ENCODE measurements around the gene GIMAP5.
A peak's percentile ranks its signal among the peaks of the same experiment; 100 is the strongest.

GRCh38 chr7:150778014-150778737, 41.0 kb downstream of the GIMAP5 start:
- no peak for TF ChIP-seq ZNF354B (CRISPR knock-in tag; IDR thresholded peaks at IDR 0.05)
- TF ChIP-seq HMG20A (CRISPR knock-in tag; IDR thresholded peaks at IDR 0.05; ENCODE audit: borderline replicate concordance): no peak
- TF ChIP-seq ZFP91 (CRISPR knock-in tag; IDR thresholded peaks at IDR 0.05; ENCODE audit: borderline replicate concordance): no peak
- no peak for TF ChIP-seq ZNF101 (CRISPR knock-in tag; IDR thresholded peaks at IDR 0.05; ENCODE audit: borderline replicate concordance, low read depth)
- peak; percentile 56 for TF ChIP-seq MAX (IDR thresholded peaks at IDR 0.05)
- no peak for TF ChIP-seq CTCF (CRISPR knock-in tag; IDR thresholded peaks at IDR 0.05)
- no peak for TF ChIP-seq ZNF556 (CRISPR knock-in tag; IDR thresholded peaks at IDR 0.05; ENCODE audit: borderline replicate concordance)
- no peak for TF ChIP-seq FOXO4 (CRISPR knock-in tag; conservative IDR thresholded peaks at IDR 0.05)
- TF ChIP-seq NPAS2 (CRISPR knock-in tag; IDR thresholded peaks at IDR 0.05; ENCODE audit: borderline replicate concordance): no peak
- TF ChIP-seq MEF2D (CRISPR knock-in tag; IDR thresholded peaks at IDR 0.05): no peak
- no peak for TF ChIP-seq POLR2AphosphoS5 (IDR thresholded peaks at IDR 0.05; ENCODE audit: low read depth, low read length)
- no peak for TF ChIP-seq ASH2L (IDR thresholded peaks at IDR 0.05; ENCODE audit: insufficient read length, low read depth, low read length)
- TF ChIP-seq ELF1 (CRISPR knock-in tag; IDR thresholded peaks at IDR 0.05): no peak
